ENCODE results near the gene PLA2G4D. TPM values are rescaled to one million over a fixed set of nuclear protein-coding genes. Genes with fewer than 3 reads are reported as not detected.

PLA2G4D gene
- total and polyA plus RNA-seq, 10 of the 15 experiments (the other 5 are each of a cell fraction or from before 2014, with no cell fraction given), result 0.03 TPM; not detected in 9

- no peak for TF ChIP-seq ETV6 (conservative IDR thresholded peaks at IDR 0.05 in 1 of 2, IDR thresholded peaks at IDR 0.05 in 1 of 2; ENCODE audit: borderline replicate concordance in 1 of 2, low read depth in 1 of 2)
- no peak for TF ChIP-seq MXI1 (IDR thresholded peaks at IDR 0.05; ENCODE audit: low read depth, low read length)
These were observed 27.3 kb upstream of the PLA2G4D start (continued) for GRCh38 chr15:42121682-42122081.

- BruUV-seq (replicated peaks), result no TSS peak
- DNase-seq (ENCODE audit: low read depth, low spot score) (no peak), ATAC-seq (no peak), FAIRE-seq (no peak)
- Histone ChIP-seq H2AFZ (ENCODE audit: control insufficient read depth, low read depth, low read length) (no peak overlapping the region), H3K4me1 (ENCODE audit: control insufficient read depth, insufficient read depth, low read length) (no peaks in the 10 kb centered on the region), H4K20me1 (ENCODE audit: control insufficient read depth, insufficient read depth) (no peaks in the 10 kb centered on the region), H3K9me3 (replicated peaks; ENCODE audit: control insufficient read depth, insufficient read depth, low read length) (no peaks in the 10 kb centered on the region), H3K4me3 (no peak overlapping the region), H3K36me3 (ENCODE audit: control insufficient read depth in 2 of 2, insufficient read depth in 2 of 2, low read length in 1 of 2) (no peaks in the 10 kb centered on the region), H3K27me3 (replicated peaks in 1 of 2; ENCODE audit: control insufficient read depth in 2 of 2, insufficient read depth in 2 of 2, low read length in 1 of 2) (no peaks in the 10 kb centered on the region; a peak in 1 of 4 replicates), H3K4me2 (ENCODE audit: control insufficient read depth, insufficient read depth) (no peak overlapping the region), H3K79me2 (ENCODE audit: control insufficient read depth, insufficient read depth, low read length) (no peaks in the 10 kb centered on the region), H3K27ac (ENCODE audit: control insufficient read depth, insufficient read depth) (no peak overlapping the region), H3K9ac (ENCODE audit: control insufficient read depth, insufficient read depth, low read length) (no peak overlapping the region)
- ChIA-PET POLR2A (interaction anchor here (0.6 kb wide), 1 partner anchor 27 kb away, joined by 5 read pairs; no protein-coding TSS in a partner anchor), RAD21 (ENCODE audit: unreplicated experiment) (no interaction called here), CTCF (interaction anchor here (1.5 to 1.6 kb wide), 2 partner anchors 9 to 14 kb away, joined by 3 to 5 read pairs; no protein-coding TSS in a partner anchor), SMC1A (ENCODE audit: uncharacterized antibody, unreplicated experiment) (no interaction called here)
- intact Hi-C loops (cut with micrococcal nuclease; ENCODE audit: unreplicated experiment) (no loop called here), in situ Hi-C loops (cut with MboI) (no loop called here)
- 43% methylated on average over 6 of the region's 6 CpGs for WGBS (ENCODE audit: insufficient coverage, insufficient replicate concordance, low lambda C conversion rate, missing lambda C conversion rate)
- no peak for TF ChIP-seq HDAC6 (IDR thresholded peaks at IDR 0.05; ENCODE audit: unreplicated experiment)
- TF ChIP-seq RAD51 (IDR thresholded peaks at IDR 0.05), result no peak
- TF ChIP-seq ATF2 (IDR thresholded peaks at IDR 0.05; ENCODE audit: low read length), result no peak
- TF ChIP-seq REST (IDR thresholded peaks at IDR 0.05; ENCODE audit: low read depth, low read length), result no peak
- TF ChIP-seq RB1 (IDR thresholded peaks at IDR 0.05; ENCODE audit: borderline replicate concordance), result no peak
- no peak for TF ChIP-seq IRF4 (IDR thresholded peaks at IDR 0.05; ENCODE audit: low read depth, low read length)
- no peak for TF ChIP-seq SMAD1 (IDR thresholded peaks at IDR 0.05; ENCODE audit: low read depth, partially characterized antibody)
- TF ChIP-seq GABPA (IDR thresholded peaks at IDR 0.05; ENCODE audit: low read depth), result no peak
- TF ChIP-seq RBBP5 (conservative IDR thresholded peaks at IDR 0.05), result no peak
- TF ChIP-seq SIX5 (IDR thresholded peaks at IDR 0.05; ENCODE audit: low read depth, low read length, severe bottlenecking), result no peak
- TF ChIP-seq WRNIP1 (IDR thresholded peaks at IDR 0.05; ENCODE audit: borderline replicate concordance, low read depth, low read length), result no peak
- TF ChIP-seq PAX5 (IDR thresholded peaks at IDR 0.05; ENCODE audit: borderline replicate concordance, low read depth, low read length), result no peak
- no peak for TF ChIP-seq SREBF2 (IDR thresholded peaks at IDR 0.05; ENCODE audit: low read length)
- no peak for TF ChIP-seq IRF3 (IDR thresholded peaks at IDR 0.05)
- no peak for TF ChIP-seq TBL1XR1 (IDR thresholded peaks at IDR 0.05; ENCODE audit: low read depth, low read length)
- TF ChIP-seq SMC3 (IDR thresholded peaks at IDR 0.05; ENCODE audit: borderline replicate concordance, low read length), result no peak
- TF ChIP-seq EED (IDR thresholded peaks at IDR 0.05; ENCODE audit: low read depth), result no peak
- TF ChIP-seq ESRRA (IDR thresholded peaks at IDR 0.05; ENCODE audit: low read length), result no peak
These were observed 26.7 kb upstream of the PLA2G4D start for GRCh38 chr15:42121021-42121420.

All from GM12878 (cell line).